ENCODE data around the gene EIF3I.
A peak's percentile ranks its signal among the peaks of the same experiment; 100 is the strongest.

The EIF3I gene

GRCh38 chr1:32239790-32240139 is 17.6 kb downstream of the EIF3I start:
- no peaks in the 10 kb centered on the region for H3K27me3 ChIP-seq (ENCODE audit: control insufficient read depth in 3 of 3, insufficient read depth in 3 of 3, low read depth in 1 of 3, low read length in 3 of 3)
- DNase-seq (ENCODE audit: low spot score) = no peak
- H3K14ac ChIP-seq (ENCODE audit: low read length) = peak overlapping the region; percentile 100

GRCh38 chr1:32240140-32240951 is 18.1 kb downstream of the EIF3I start:
- DNase-seq (ENCODE audit: low spot score) = peak; percentile 93
- Histone ChIP-seq H4K8ac (ENCODE audit: low read depth, low read length) (peak overlapping the region; percentile 65), H3K4me1 (ENCODE audit: control insufficient read depth in 2 of 2, insufficient read depth in 1 of 2, low read depth in 1 of 2, low read length in 2 of 2) (peaks cover 3 to 7% of the 10 kb centered on the region in 2 donors), H3K4me3 (ENCODE audit: low read length in 2 of 2) (peak overlapping the region; percentile 46 to 95), H2BK5ac (ENCODE audit: low read length) (peak overlapping the region; percentile 93), H3K4me2 (ENCODE audit: insufficient read depth, low read length, poor library complexity, severe bottlenecking) (peak overlapping the region; percentile 99), H3K9me3 (replicated peaks in 1 of 2; ENCODE audit: control insufficient read depth in 2 of 2, insufficient read depth in 1 of 2, low read depth in 1 of 2, low read length in 2 of 2) (no peaks in the 10 kb centered on the region), H3K23ac (ENCODE audit: low read depth, low read length, poor library complexity) (peak overlapping the region; percentile 85), H2AK5ac (ENCODE audit: low read depth, low read length) (peak overlapping the region; percentile 79), H3K36me3 (replicated peaks in 1 of 2; ENCODE audit: control insufficient read depth in 2 of 2, insufficient read depth in 2 of 2, low read length in 2 of 2) (peaks cover 0 to 5% of the 10 kb centered on the region in 2 donors), H3K18ac (ENCODE audit: low read length) (peak overlapping the region; percentile 99), H3K27ac (replicated peaks; ENCODE audit: low read length) (peak overlapping the region; percentile 96), H3K27me3 (ENCODE audit: control insufficient read depth in 3 of 3, insufficient read depth in 3 of 3, low read depth in 1 of 3, low read length in 3 of 3) (no peaks in the 10 kb centered on the region), H2BK15ac (ENCODE audit: low read length) (peak overlapping the region; percentile 99), H2AFZ (ENCODE audit: low read length) (peak overlapping the region; percentile 95), H2BK12ac (ENCODE audit: low read length) (peak overlapping the region; percentile 84), H3K4ac (ENCODE audit: low read length) (peak overlapping the region; percentile 98), H3K9ac (ENCODE audit: low read depth, low read length, poor library complexity) (peak overlapping the region; percentile 98), H3K14ac (ENCODE audit: low read length) (peak overlapping the region; percentile 100), H4K91ac (ENCODE audit: low read depth, low read length, poor library complexity) (peak overlapping the region; percentile 92), H3K79me1 (ENCODE audit: low read depth, low read length) (peaks cover 3% of the 10 kb centered on the region), H2BK120ac (ENCODE audit: low read depth, low read length) (peak overlapping the region; percentile 91)
- no CpG with 5 or more reads among the region's 62 CpGs for WGBS, 2 donors (ENCODE audit: extremely low coverage in 2 of 2, insufficient read length in 2 of 2, insufficient replicate concordance in 1 of 2)

More at GRCh38 chr1:32239790-32240139, 17.6 kb downstream of the EIF3I start:
- H3K9me3 ChIP-seq (replicated peaks in 1 of 2; ENCODE audit: control insufficient read depth in 2 of 2, insufficient read depth in 1 of 2, low read depth in 1 of 2, low read length in 2 of 2) = no peaks in the 10 kb centered on the region
- peak overlapping the region; percentile 92 for H3K27ac ChIP-seq (replicated peaks; ENCODE audit: low read length)
- peak overlapping the region; percentile 99 for H3K18ac ChIP-seq (ENCODE audit: low read length)
- H3K4ac ChIP-seq (ENCODE audit: low read length) = peak overlapping the region; percentile 98
- H4K91ac ChIP-seq (ENCODE audit: low read depth, low read length, poor library complexity) = peak overlapping the region; percentile 92
- peak overlapping the region; percentile 65 for H4K8ac ChIP-seq (ENCODE audit: low read depth, low read length)
- peak overlapping the region; percentile 84 for H2BK12ac ChIP-seq (ENCODE audit: low read length)
- peak overlapping the region in 1 of 2 donors; percentile 92 for H3K4me3 ChIP-seq (ENCODE audit: low read length in 2 of 2)
- H3K79me1 ChIP-seq (ENCODE audit: low read depth, low read length) = peaks cover 3% of the 10 kb centered on the region
- H2BK120ac ChIP-seq (ENCODE audit: low read depth, low read length) = peak overlapping the region; percentile 91
- H2AK5ac ChIP-seq (ENCODE audit: low read depth, low read length) = peak overlapping the region; percentile 75
- H3K36me3 ChIP-seq (replicated peaks in 1 of 2; ENCODE audit: control insufficient read depth in 2 of 2, insufficient read depth in 2 of 2, low read length in 2 of 2) = peaks cover 0 to 5% of the 10 kb centered on the region in 2 donors
- H2BK5ac ChIP-seq (ENCODE audit: low read length) = peak overlapping the region; percentile 93
- H3K23ac ChIP-seq (ENCODE audit: low read depth, low read length, poor library complexity) = peak overlapping the region; percentile 85
- WGBS, 2 donors (ENCODE audit: extremely low coverage in 2 of 2, insufficient read length in 2 of 2, insufficient replicate concordance in 1 of 2) = no CpG with 5 or more reads among the region's 20 CpGs
- H2AFZ ChIP-seq (ENCODE audit: low read length) = peak overlapping the region; percentile 95
- H3K9ac ChIP-seq (ENCODE audit: low read depth, low read length, poor library complexity) = peak overlapping the region; percentile 97
- H2BK15ac ChIP-seq (ENCODE audit: low read length) = peak overlapping the region; percentile 99
- H3K4me1 ChIP-seq (ENCODE audit: control insufficient read depth in 2 of 2, insufficient read depth in 1 of 2, low read depth in 1 of 2, low read length in 2 of 2) = peaks cover 3 to 7% of the 10 kb centered on the region in 2 donors
- H3K4me2 ChIP-seq (ENCODE audit: insufficient read depth, low read length, poor library complexity, severe bottlenecking) = peak overlapping the region; percentile 99

GRCh38 chr1:32241001-32241763 is 19.0 kb downstream of the EIF3I start:
- H2AFZ ChIP-seq (ENCODE audit: low read length) = peak overlapping the region; percentile 95
- peaks cover 0 to under 1% of the 10 kb centered on the region in 2 donors for H3K36me3 ChIP-seq (replicated peaks in 1 of 2; ENCODE audit: control insufficient read depth in 2 of 2, insufficient read depth in 2 of 2, low read length in 2 of 2)
- H3K23ac ChIP-seq (ENCODE audit: low read depth, low read length, poor library complexity) = peak overlapping the region; percentile 73
- peak overlapping the region; percentile 91 for H2BK5ac ChIP-seq (ENCODE audit: low read length)
- H3K79me1 ChIP-seq (ENCODE audit: low read depth, low read length) = peaks cover 3% of the 10 kb centered on the region
- peak overlapping the region; percentile 99 for H3K4me2 ChIP-seq (ENCODE audit: insufficient read depth, low read length, poor library complexity, severe bottlenecking)
- H3K9me3 ChIP-seq (replicated peaks in 1 of 2; ENCODE audit: control insufficient read depth in 2 of 2, insufficient read depth in 1 of 2, low read depth in 1 of 2, low read length in 2 of 2) = no peaks in the 10 kb centered on the region
- peak; percentile 61 for DNase-seq (ENCODE audit: low spot score)
- no peak overlapping the region for H2BK12ac ChIP-seq (ENCODE audit: low read length)
- H3K4me1 ChIP-seq (ENCODE audit: control insufficient read depth in 2 of 2, insufficient read depth in 1 of 2, low read depth in 1 of 2, low read length in 2 of 2) = peaks cover 3 to 7% of the 10 kb centered on the region in 2 donors
- H3K9ac ChIP-seq (ENCODE audit: low read depth, low read length, poor library complexity) = peak overlapping the region; percentile 90
- H4K91ac ChIP-seq (ENCODE audit: low read depth, low read length, poor library complexity) = peak overlapping the region; percentile 79
- H3K14ac ChIP-seq (ENCODE audit: low read length) = peak overlapping the region; percentile 97
- H2AK5ac ChIP-seq (ENCODE audit: low read depth, low read length) = peak overlapping the region; percentile 85
- H3K4me3 ChIP-seq (ENCODE audit: low read length in 2 of 2) = peak overlapping the region; percentile 46 to 95
- H2BK120ac ChIP-seq (ENCODE audit: low read depth, low read length) = peak overlapping the region; percentile 91
- peak overlapping the region; percentile 99 for H3K18ac ChIP-seq (ENCODE audit: low read length)
- peak overlapping the region; percentile 96 for H3K27ac ChIP-seq (replicated peaks; ENCODE audit: low read length)
- H3K4ac ChIP-seq (ENCODE audit: low read length) = peak overlapping the region; percentile 37
- WGBS, 2 donors (ENCODE audit: extremely low coverage in 2 of 2, insufficient read length in 2 of 2, insufficient replicate concordance in 1 of 2) = no CpG with 5 or more reads among the region's 55 CpGs
- peak overlapping the region; percentile 70 for H4K8ac ChIP-seq (ENCODE audit: low read depth, low read length)
- H3K27me3 ChIP-seq (ENCODE audit: control insufficient read depth in 3 of 3, insufficient read depth in 3 of 3, low read depth in 1 of 3, low read length in 3 of 3) = no peaks in the 10 kb centered on the region
- peak overlapping the region; percentile 99 for H2BK15ac ChIP-seq (ENCODE audit: low read length)
